DND-41 (cell line): ENCODE results near the gene OLFML1.

Experiments used
- CTCF ChIP-seq: IDR thresholded peaks from 2 replicates; pipeline ENCODE4 v1.5.1; 2012; ENCODE audit warnings: borderline replicate concordance, low read length, moderate library complexity, mild to moderate bottlenecking; ENCODE audit not compliant: poor library complexity, severe bottlenecking; ENCODE audit errors: extremely low read depth
- EZH2 ChIP-seq: IDR thresholded peaks from 3 replicates; pipeline ENCODE4 v1.6.1; 2012; ENCODE audit warnings: borderline replicate concordance, low read depth, mild to moderate bottlenecking, moderate library complexity, low read length, inconsistent platforms; ENCODE audit not compliant: severe bottlenecking

DNA sequence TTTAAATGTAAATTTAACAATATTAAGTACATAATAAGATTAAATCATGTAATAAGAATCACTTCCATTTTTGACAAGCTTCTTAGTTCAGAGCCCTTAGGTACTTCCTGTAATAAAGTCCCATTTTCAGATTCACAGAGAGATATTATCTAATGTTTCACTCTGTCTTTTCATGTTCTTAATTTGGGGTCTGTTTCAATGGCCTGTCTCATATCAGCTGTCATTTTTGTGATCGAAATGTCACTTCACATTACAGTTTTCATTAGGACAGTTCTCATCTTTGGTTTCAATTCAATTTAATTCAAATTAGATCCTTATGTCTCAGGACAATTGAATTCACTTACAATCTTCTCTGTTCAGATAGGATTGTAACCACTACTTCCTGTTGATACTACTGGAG lies 22.6 kb upstream of the OLFML1 start:
- TF ChIP-seq CTCF, result no peak
- TF ChIP-seq EZH2, result no peak
